HG02798 (cell line): ENCODE measurements around the gene PLPPR2.
"Not testable (repeated sequence)": the region's sequence is repeated elsewhere in the genome, so short reads cannot be mapped to it uniquely, and the experiment has no call there.

Experiments used
- ATAC-seq: cut with Tn5 transposase; IDR thresholded peaks from one replicate; pipeline ENCODE4 v1.9.1; 2021; ENCODE audit warnings: mild to moderate bottlenecking; ENCODE audit not compliant: unreplicated experiment, poor library complexity

PLPPR2 gene

DNA sequence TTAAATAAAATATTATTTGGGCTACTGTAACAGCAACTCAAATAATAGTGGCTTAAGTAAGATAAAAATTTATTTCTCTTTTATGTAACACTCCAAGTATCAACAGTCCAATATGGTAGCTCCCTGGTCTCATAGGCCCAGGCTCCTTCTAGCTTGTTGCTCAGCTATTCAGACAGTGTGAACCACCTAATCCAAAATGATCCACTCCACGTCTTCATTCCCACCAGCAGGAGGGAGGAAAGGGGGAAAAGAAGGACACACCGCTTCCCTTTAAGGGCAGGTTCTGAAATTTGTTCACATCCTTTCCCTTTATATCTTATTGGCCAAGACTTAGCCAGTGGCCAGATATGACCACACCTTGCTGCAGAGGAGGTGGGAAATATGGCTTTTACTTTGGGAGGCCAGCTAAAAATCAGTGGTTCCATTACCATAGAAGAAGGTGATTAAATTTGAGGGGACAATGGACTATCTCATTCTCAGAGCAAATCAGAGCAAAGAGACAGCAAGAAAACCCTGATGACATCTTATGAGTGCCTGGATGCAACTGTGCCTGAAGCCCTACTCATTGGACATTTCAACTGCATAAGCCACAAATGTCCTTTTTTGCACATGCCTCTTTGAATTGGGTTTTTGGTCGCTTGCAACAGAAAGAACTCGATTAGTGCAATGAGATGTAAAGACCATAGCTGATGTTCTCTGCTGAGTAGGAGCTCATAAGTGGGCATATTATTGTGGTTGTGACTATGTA lies 35.9 kb downstream of the PLPPR2 start:
- no peak for ATAC-seq

DNA sequence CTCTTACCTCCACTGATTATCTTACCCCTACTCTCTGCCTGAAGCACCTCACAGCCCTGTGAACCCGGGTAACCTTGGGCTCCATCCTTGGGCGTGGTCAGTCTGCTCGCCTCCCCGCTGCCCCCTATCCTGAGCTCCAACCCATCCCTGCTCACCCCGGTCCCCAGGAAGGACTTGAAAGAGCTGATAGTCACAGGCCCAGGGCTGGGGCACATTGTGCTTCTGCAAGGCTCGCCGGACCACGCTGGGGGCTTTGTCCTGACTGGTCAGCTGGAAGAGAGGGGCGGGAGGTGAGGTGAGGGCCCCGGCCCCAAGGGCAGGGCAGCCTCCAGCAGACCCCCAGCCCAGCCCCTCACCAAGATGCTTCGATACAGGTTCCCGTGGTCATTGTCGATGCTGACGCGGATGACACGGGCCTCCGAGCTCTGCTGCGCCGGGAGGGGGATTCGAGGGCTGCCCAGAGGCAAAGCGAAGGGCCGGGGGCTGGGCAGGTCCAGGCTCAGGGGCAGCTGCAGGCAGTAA lies 41.9 kb downstream of the PLPPR2 start:
- ATAC-seq: no peak

DNA sequence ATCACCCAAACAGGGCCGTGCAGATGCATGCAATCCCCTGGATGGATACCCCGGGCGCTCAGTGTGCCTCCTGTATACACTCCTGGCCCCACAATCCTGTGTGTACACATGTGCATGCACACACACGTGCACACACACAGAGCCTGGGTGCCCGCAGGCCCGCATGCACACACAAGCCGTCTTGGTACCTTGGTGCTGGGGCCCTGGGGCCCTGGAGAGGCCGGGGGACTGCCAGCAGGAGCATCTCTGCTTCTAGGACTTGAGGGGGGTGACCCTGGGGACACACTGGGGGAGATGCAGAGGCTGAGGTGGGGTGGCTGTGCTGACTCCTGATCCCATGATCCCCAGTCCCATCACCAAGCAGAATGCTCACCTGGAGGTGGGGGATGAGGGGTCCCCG lies 44.4 kb downstream of the PLPPR2 start:
- no peak for ATAC-seq

DNA sequence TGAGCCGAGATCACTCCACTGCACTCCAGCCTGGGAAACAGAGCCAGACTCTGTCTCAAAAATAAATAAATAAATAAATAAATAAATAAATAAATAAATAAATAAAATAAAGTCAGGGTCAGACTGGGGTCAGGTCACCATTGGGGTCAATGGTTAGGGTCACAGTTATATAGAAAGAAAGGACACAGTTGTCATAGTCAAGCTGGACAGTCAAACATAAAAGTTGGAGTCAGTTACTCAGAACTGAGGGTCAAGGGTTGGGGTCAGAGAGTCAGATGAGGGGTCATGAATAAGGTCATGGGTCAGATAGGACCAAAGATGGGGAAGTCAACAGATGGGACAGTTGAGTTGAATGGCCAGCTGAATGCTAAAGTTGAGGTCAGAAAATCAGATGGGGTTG lies 45.6 kb downstream of the PLPPR2 start:
- ATAC-seq: no peak

DNA sequence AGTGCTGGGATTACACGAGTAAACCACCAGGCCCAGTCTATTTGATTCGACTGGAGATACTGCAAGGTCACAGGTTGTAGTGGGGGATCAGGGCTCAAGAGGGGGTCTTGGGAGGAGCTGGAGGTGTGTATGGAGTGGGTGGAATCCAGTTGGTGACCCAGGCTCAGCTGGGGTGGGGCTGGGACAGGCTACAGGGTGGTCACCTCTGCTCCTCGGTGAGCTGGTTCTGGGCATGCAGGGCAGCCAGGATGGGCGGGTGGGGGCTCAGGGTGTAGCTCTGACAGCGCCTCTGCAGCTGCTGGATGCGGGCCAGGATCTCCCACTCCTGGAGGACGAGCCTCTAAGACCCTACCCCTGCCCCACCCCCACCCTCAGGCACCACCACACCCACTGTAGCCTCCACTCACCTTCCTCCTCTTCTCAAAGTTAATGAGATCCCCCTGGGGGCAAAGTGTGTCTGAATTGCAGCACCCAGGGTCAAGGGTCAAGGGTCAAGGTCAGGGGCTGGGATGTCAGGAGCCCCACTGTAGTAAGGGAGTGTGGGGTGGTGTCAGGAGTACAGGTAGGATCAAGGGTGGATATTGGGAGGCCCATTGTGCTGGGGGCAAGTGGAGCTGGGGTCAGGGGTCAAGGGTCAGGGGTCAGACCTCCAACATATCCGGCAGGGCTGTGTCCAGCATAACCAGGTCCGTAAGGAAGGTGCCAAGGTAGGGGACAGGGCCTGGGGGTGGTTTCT lies 46.7 kb downstream of the PLPPR2 start:
- ATAC-seq: no peak

DNA sequence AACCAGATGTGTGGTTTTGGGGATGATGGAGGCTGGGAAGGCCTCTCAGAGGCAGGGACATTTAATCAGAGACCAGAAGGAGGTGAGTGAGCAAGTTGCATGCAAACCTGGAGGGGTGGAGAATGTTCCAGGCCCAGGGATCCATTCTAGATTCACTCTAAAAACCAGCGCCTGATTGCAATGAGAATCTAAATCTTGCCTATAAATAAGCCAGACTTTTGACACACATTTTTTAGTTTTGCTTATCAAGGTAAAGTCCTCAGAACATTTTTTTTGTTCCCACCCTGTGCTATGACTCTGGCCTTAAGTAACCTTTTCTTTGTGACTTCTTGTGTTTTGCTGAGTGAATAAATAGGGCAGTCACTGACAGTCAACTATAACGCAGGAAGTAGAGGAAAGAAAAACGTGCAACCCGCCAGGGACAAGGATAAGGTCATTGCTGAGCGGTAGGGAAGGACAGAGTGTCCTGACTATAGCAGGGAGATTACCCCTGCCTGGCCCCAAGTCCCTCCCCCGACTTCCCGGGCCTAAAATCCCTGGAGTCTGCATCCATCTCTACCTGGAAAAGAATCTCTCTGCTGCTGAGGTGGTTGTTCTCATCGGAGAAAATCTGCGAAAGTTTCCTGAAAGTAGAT lies 49.5 kb downstream of the PLPPR2 start:
- no peak for ATAC-seq

DNA sequence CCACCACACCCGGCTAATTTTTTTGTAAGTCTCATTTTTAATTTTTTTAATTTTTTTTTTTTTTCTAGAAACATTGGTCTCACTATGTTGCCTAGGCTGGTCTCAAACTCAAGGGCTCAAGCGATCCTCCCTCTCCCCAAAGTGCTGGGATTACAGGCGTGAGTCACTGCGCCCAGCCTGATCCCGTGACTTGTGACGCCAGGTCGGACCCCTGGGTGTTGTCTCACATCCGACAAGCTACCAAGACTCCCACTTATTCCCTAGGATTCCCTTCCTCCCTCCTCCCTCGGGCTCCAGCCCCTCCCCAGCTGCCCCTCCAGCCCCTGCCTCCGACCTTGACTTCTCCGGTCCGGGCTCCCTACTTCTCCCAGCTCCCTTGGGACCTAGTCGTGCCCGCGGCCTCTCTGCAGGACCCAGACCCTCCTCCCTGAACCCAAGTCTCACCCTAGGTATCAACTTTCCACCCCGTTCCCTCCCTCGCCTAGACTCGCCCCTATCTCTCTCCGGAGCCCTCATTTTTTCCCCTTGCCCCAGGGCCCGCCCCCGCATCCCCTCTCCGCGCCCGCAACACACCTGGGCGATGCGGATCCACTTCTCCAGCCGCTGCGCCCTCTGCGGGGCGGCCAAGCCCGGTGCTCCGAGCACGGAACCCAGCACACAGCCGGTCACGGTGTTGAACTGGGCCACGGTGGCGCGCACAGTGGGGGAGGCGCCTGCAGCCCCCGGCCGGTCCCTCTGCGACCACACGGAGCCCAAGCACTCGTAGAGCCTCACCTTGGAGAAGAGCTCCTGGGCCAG lies 50.8 kb downstream of the PLPPR2 start:
- ATAC-seq: no peak

DNA sequence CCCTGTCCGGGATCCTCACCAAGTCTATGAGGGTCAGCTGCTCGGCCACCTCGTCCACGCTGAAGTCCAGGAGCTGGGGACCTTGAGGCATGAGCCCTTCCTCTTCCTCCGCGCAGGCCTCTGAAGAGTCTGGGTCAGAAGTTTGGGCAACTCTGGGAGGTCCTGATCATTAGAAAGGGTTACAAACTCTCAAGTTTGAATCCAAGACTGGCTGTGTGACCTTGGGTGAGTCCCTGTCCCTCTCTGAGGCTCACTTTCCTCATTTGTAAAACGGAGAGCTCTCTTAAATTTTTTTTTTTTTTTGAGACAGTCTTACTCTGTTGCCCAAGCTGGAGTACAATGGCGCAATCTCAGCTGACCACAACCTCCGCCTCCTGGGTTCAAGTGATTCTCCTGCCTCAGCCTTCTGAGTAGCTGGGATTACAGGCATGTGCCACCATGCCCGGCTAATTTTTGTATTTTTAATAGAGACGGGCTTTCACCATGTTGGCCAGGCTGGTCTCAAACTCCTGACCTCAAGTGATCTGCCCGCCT lies 51.5 kb downstream of the PLPPR2 start:
- not testable (repeated sequence) for ATAC-seq

DNA sequence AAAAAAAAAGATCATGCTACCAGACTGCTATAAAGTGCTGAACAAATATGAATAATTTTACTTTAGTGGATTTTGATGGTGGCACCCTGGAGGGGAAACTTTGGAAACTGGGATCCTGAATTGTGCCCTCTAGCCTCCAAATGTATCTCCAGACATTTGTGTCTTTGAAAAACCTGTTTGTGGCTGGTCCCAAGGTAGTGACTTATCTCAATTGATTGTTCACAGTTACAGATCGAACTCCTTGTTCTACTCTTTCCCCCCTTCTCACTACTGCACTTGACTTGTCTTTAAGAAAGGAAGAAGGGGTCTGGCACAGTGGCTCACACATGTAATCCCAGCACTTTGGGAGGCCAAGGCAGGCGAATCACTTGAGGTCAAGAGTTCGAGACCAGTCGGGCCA lies 53.4 kb downstream of the PLPPR2 start:
- ATAC-seq: no peak

DNA sequence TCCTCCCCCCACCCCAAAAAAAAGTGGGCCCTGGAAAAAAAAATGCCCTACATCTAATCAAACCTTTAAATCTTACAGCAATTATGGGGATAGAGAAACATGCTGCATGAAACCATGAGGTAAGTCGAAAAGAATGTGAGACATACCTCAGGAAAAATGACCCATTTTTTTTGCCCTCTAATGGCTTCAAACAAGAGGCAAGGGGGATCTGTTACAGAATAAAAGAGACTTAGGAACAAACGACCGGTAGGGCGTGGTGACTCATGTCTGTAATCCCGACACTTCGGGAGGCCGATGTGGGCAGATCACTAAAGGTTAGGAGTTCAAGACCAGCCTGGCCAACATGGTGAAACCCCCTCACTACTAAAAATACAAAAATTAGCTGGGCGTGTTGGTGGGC lies 55.5 kb downstream of the PLPPR2 start:
- ATAC-seq: no peak

DNA sequence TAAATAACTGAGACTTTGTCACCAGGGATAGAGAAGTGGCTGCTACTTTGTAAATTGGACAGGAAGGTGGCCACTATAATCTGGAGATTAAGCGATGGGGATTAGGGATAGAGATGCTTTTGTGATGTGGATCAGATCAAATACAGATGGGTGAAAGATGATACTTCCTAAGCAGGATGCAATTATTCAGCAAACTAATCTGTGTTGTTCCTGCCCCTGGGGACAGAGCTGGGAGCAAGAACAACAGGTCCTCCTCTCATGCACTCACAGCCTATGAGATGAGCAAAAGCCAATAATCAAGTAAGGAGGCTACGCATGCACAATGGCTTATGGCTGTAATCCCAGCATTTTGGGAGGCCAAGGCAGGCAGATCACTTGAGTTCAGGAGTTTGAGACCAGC lies 59.3 kb downstream of the PLPPR2 start:
- no peak for ATAC-seq
